ENCODE measurements around the gene ADA.
"Not testable (repeated sequence)": the region's sequence is repeated elsewhere in the genome, so short reads cannot be mapped to it uniquely, and the experiment has no call there.

The ADA gene

DNA sequence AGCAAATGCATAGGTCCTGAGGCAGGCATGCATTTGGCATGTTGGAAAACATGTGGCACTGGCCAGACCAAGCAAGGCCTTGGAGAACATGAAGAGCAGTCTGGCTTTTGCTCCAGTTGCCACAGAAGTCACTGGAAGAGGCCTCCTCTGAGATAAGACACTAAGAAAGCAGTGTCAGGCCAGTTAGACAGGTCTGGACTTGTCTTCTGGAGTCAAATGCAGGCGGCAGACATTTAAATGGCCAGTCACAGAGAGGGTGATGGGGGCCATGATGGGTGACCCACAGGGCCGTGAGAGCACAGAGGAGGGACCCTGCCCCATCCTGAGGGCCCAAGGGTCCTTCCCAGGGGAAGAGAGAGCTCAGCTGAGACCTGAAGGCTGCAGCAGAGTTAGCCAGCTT, 26.7 kb upstream of the ADA start:
- DNase-seq = no peak

DNA sequence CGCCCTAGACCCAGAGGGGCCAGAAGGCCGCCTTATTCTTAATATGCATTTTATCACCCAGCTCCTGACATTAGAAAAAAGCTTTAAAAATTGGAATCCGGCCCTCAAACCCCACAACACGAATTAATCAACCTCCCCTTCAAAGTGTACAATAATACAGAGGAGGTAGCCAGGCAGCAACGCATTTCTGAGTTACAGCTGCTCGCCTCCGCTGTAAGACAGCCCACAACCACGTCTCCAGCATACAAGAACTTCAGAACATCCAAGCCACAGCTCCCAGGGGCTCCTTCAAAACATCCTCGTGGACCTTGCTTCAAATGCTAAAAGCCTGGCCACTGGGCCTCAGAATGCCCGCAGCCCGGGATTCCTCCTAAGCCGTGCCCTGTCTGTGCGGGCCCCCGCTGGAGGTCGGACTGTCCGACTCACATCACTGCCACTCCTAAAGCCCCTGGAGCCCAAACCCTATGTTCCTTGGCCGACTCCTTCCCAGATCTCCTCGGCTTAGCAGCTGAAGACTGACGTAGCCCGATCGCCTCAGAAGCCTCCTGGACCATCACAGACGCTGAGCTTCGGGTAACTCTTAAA, 20.9 kb upstream of the ADA start:
- not testable (repeated sequence) for DNase-seq

DNA sequence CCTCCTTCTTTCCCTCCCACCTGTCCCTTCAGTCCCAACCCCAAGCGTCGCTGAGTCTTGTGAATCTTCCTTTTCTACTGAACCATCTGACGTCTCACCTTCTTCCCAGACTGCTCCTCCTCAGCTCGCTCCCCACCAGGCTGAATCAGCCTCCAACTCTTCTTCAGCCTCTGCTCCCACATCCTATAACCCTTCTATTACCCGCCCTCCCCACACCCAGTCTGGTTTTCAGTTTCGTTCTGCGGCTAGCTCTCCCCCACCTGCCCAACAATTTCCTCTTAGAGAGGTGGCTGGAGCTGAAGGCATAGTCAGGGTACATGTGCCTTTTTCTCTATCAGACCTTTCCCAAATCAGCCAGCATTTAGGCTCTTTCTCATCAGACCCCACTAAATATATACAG, 20.0 kb upstream of the ADA start:
- peak; percentile 71 for DNase-seq

DNA sequence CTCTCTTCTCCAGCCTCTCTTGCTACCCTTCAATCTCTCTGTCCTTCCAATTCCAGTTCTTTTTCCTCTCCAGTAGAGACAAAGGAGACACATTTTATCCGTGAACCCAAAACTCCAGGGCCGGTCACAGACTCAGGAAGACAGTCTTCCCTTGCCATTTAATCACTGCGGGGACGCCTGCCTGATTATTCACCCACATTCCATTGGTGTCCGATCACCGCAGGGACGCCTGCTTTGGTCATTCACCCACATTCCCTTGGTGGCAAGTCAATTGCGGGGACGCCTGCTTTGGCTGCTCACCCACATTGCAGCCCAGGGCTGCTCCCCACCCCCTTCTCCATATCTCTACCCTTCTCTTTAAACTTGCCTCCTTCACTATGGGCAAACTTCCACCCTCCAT, 19.4 kb upstream of the ADA start:
- DNase-seq = not testable (repeated sequence)

DNA sequence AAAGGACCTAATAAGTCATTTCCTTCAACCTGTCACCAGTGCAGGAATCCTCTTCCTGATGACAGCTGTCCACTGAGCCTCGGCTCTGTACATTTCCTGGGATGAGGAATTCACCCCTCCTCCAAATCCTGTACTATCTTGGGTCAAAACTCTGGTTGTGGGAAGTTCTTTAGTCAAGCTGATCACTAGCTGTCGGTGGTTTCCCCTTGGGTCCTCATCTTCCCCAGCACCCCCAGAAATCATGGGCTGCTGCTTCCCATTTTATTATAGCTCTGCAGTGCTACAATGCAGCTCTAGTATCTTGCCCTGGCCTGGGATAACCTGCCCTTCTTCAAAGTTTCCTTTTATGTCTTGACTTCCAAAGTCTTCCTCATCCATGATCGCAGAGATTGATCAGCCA, 14.6 kb upstream of the ADA start:
- no peak for DNase-seq

- no peak for DNase-seq
Observed at GRCh38 chr20:44664131-44664530, 12.6 kb upstream of the ADA start.

GRCh38 chr20:44662261-44662660, 10.8 kb upstream of the ADA start:
- no peak for DNase-seq

- DNase-seq = no peak
Observed at GRCh38 chr20:44660581-44660980, 9.1 kb upstream of the ADA start.

DNA sequence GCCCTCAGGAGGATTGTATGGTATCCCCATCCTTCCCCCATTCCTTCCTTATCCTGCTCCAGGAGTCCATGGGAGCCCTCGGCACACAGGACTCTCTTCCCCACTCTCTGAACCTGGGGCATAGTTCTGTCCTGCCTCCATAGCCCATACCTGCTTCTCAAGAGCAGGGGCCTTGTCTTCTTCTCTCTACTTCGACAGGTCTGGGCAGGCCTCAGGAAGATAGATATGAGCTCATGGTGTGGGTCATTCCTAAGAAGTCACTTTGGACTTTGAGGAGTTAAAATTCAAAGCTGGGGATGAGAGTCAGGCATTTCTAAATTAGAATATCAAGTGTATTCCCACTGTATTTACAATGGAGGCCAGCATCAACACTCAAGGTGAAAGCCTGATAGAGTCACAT, 8.4 kb upstream of the ADA start:
- no peak for DNase-seq

DNA sequence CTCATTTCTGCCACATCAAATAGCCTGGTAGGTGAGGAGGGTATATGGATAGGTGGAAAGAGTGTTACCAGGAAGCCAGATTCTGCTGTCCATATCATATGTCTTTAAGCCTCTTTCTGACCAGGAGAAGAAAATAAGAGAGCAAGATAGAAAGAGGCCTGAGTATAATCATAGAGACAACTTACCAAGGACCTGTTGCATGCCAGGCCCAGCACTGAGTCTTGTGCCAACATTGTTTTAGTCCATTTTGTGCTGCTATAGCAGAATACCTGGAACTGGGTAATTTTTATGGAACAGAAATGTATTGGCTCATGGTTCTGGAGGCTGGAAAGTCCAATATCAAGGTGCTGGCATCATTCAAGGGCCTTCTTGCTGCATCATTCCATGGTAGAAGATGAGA, 7.3 kb upstream of the ADA start:
- DNase-seq = no peak

DNA sequence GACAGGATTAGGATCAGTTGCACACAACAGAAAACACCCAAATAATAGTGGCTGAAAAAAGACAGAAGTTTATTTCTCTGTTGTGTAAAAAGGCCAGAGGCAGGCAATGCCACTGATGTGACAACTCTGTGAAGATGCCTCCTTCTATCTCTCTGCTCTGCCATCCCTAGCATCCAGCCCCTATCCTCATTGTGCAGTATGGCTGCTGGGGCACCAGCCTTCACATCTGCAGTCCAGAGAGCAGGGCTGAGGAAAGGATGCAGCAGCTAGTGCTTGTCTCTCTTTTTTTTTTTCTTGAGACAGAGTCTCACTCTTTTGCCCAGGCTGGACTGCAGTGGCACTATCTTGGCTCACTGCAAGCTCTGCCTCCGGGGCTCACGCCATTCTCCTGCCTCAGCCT, 6.4 kb upstream of the ADA start:
- no peak for DNase-seq

DNA sequence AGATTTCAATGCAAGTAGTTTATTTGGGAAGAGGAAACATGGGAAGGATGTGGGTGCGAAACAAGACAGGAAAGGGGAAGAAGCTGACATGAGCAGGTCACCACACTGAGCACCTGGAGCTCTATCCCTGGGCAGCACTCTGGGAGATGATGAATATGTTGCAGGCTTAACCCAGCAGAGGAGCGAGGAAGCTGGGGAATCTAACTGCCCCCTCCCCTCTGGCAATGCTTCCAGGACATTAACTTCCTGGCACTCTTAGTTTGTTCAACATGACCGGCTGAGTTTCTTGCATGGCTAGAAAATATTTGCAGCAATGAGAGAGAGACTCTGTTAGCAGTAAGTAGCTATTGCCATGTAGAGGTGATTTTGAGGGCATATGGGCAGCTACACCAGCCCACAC, 4.9 kb upstream of the ADA start:
- DNase-seq = no peak

DNA sequence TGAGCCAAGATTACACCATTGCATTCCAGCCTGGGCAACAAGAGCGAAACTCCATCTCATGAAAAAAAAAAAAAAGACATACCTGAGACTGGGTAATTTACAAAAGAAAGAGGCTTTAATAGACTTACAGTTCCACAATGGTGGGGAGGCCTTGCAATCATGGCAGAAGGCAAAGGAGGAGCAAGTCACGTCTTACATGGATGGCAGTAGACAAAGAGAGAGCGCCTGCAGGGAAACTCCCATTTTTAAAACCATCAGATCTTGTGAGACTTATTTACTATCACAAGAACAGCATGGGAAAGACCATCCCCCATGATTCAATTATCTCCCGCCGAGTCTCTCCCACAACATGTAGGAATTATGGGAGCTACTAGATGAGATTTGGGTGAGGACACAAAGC, 2.7 kb upstream of the ADA start:
- DNase-seq = not testable (repeated sequence)

GRCh38 chr20:44653546-44653945, 2.0 kb upstream of the ADA start:
- no peak for DNase-seq

GRCh38 chr20:44651434-44651683, 140 bp downstream of the ADA start:
- DNase-seq = no peak

- peak; percentile 42 for DNase-seq
Observed at GRCh38 chr20:44650771-44651433, 597 bp downstream of the ADA start.

DNA sequence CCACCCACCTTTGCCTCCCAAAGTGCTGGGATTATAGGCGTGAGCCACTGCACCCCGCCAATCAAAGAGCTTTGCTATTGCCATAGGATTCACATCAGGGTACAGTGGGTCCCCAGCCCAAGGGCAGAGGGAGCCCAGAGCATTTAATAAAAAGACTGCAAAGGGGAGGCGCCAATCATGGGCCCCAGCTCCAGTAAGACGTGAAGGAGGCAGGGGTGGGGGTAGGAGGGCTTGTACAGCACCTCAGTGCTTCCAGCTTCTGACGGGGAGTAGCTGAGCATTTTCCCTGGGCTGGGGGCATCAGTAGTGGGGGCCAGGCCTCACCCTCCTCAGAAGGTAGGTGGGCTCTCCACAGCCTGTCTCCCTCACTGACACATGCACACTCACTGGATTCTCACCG, 1.5 kb downstream of the ADA start:
- DNase-seq = no peak

GRCh38 chr20:44649126-44649525, 2.4 kb downstream of the ADA start:
- DNase-seq = no peak

GRCh38 chr20:44648579-44648978, 2.9 kb downstream of the ADA start:
- DNase-seq = no peak

DNA sequence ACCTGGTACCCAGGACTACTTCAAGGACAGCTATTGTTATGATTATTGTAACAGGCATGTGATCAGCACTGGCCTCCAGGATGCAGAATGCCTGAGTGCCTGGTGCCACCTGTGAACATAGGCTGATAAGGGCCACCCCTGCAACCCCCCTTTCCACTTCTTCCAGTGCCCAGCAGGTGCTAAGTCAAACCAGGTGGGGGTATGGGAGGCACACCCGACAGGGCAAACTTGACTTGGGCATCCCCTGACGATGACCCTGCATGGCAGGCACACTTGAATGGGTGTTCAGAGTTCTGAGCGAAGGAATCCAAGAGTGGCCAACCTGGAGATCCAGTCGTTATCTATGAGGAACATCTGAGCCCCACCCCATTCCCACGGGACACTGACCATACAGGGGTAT, 3.4 kb downstream of the ADA start:
- no peak for DNase-seq

- DNase-seq = no peak
Observed at GRCh38 chr20:44646641-44647274, 4.7 kb downstream of the ADA start.

GRCh38 chr20:44646023-44646640, 5.4 kb downstream of the ADA start:
- peak; percentile 39 for DNase-seq

GRCh38 chr20:44644667-44645131, 6.8 kb downstream of the ADA start:
- DNase-seq = peak; percentile 70

DNA sequence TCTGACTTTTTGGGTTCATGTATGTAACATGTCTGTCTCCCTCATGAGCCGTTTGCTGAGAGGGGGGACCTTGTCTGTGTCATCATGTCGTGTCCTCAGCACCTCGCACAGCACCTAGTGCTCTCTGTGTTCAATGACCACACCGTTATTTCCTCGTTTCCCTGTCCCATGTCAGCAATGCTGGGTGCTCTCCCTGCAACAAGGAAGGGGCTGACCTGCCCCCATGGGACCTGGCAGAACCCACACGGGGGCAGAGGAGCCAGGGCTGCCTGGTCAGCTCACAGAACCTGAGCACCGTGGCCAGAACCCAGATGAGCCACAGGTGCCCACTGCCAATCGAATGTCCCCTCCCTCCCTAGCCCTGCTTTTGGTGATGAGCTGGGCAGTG, 7.3 kb downstream of the ADA start:
- DNase-seq = no peak
